Upper lobe of right lung (tissue), 1 donor: ENCODE measurements around the gene SLC6A18. TPM values are rescaled to one million over a fixed set of nuclear protein-coding genes. Genes with fewer than 3 reads are reported as not detected.

Experiments
- ATAC-seq: fragments of 200-7000 bp; cut with Tn5 transposase; one replicate; pipeline ENCODE4 v1.9.1; 2020; ENCODE audit warnings: mild to moderate bottlenecking, moderate library complexity
- DNase-seq: peaks from one replicate; pipeline ENCODE4 v3.0.0-alpha.2; 2020
- H3K27ac ChIP-seq: fragments of 200-600 bp; one replicate; pipeline ENCODE4 v1.8.0; 2022
- H3K27me3 ChIP-seq: fragments of 200-600 bp; one replicate; pipeline ENCODE4 v1.8.0; 2022; ENCODE audit warnings: mild to moderate bottlenecking
- H3K36me3 ChIP-seq: fragments of 200-600 bp; one replicate; pipeline ENCODE4 v1.8.0; 2022
- H3K4me1 ChIP-seq: fragments of 200-600 bp; one replicate; pipeline ENCODE4 v1.8.0; 2022
- H3K4me3 ChIP-seq: fragments of 200-600 bp; one replicate; pipeline ENCODE4 v1.8.0; 2022; ENCODE audit warnings: mild to moderate bottlenecking
- H3K9me3 ChIP-seq: fragments of 200-600 bp; one replicate; pipeline ENCODE4 v1.8.0; 2022
- CTCF ChIP-seq: fragments of 200-600 bp; IDR thresholded peaks from one replicate; pipeline ENCODE4 v1.8.0; 2022; ENCODE audit warnings: antibody characterized with exemption
- intact Hi-C: fragments of 100-400 bp; cut with DNase I; formaldehyde crosslinking; loops from one replicate; pipeline ENCODE4 v1.11.0; 2022
- total RNA-seq: library from RNA; stranded (reverse); fragmentation: NEBNext Ultra II Directional; extraction: Animal tissue kit (Norgen Biotek cat#: 25700); gene quantifications from one replicate; pipeline ENCODE4 v1.2.1, GENCODE V29; 2021
- donor health status: DM: no; HTN: yes; CAD: no; lungs with severe emphysema.

The SLC6A18 gene
- total RNA-seq, 1 donor from 2014 or later = not detected

- no peak for TF ChIP-seq CTCF
- Histone ChIP-seq H3K4me1 (no peaks in the 10 kb centered on the region), H3K4me3 (no peak overlapping the region), H3K9me3 (no peaks in the 10 kb centered on the region), H3K27ac (no peak overlapping the region), H3K36me3 (no peaks in the 10 kb centered on the region), H3K27me3 (no peaks in the 10 kb centered on the region)
- intact Hi-C loops = loop anchor here (10.0 kb wide), 1 partner anchor 255 kb away; no protein-coding TSS in a partner anchor
- ATAC-seq (no peak), DNase-seq (no peak)
Measured at GRCh38 chr5:1179383-1179715, 45.8 kb upstream of the SLC6A18 start.

GRCh38 chr5:1180096-1180495, 45.1 kb upstream of the SLC6A18 start:
- H3K27me3 ChIP-seq = no peaks in the 10 kb centered on the region
- H3K36me3 ChIP-seq = no peaks in the 10 kb centered on the region
- intact Hi-C loops = loop anchor here (10.0 kb wide), 1 partner anchor 465 kb away; no protein-coding TSS in a partner anchor
- TF ChIP-seq CTCF = no peak
- H3K9me3 ChIP-seq = no peaks in the 10 kb centered on the region
- DNase-seq (no peak), ATAC-seq (no peak)
- H3K4me1 ChIP-seq = no peaks in the 10 kb centered on the region
- H3K4me3 ChIP-seq = no peak overlapping the region
- H3K27ac ChIP-seq = no peak overlapping the region

- Histone ChIP-seq H3K4me1 (peaks cover 7% of the 10 kb centered on the region), H3K4me3 (no peak overlapping the region), H3K36me3 (no peaks in the 10 kb centered on the region), H3K27me3 (no peaks in the 10 kb centered on the region), H3K9me3 (no peaks in the 10 kb centered on the region), H3K27ac (no peak overlapping the region)
- intact Hi-C loops = loop anchor here (10.0 kb wide), 1 partner anchor 464 kb away; no protein-coding TSS in a partner anchor
- no peak for TF ChIP-seq CTCF
- ATAC-seq = no peak
- DNase-seq = no peak
Measured at GRCh38 chr5:1180841-1181271, 44.3 kb upstream of the SLC6A18 start.

GRCh38 chr5:1181451-1182359, 43.5 kb upstream of the SLC6A18 start:
- intact Hi-C loops = loop anchor here (10.0 kb wide), 1 partner anchor 463 kb away; no protein-coding TSS in a partner anchor
- H3K9me3 ChIP-seq = no peaks in the 10 kb centered on the region
- peaks cover 12% of the 10 kb centered on the region for H3K4me1 ChIP-seq
- DNase-seq (no peak), ATAC-seq (no peak)
- no peaks in the 10 kb centered on the region for H3K36me3 ChIP-seq
- TF ChIP-seq CTCF = no peak
- no peak overlapping the region for H3K4me3 ChIP-seq
- H3K27me3 ChIP-seq = no peaks in the 10 kb centered on the region
- no peak overlapping the region for H3K27ac ChIP-seq

GRCh38 chr5:1182360-1182632, 42.9 kb upstream of the SLC6A18 start:
- intact Hi-C loops = loop anchor here (10.0 kb wide), 1 partner anchor 463 kb away; no protein-coding TSS in a partner anchor
- Histone ChIP-seq H3K9me3 (no peaks in the 10 kb centered on the region), H3K4me3 (no peak overlapping the region), H3K4me1 (peaks cover 12% of the 10 kb centered on the region), H3K27me3 (no peaks in the 10 kb centered on the region), H3K36me3 (no peaks in the 10 kb centered on the region), H3K27ac (no peak overlapping the region)
- no peak for ATAC-seq
- DNase-seq = no peak
- no peak for TF ChIP-seq CTCF
